IMR-90 (cell line): Measurements from ENCODE around the gene HSPA12A. TPM values are rescaled to one million over a fixed set of nuclear protein-coding genes. Genes with fewer than 3 reads are reported as not detected.

Source experiments
- ATAC-seq: fragments of 200-7000 bp; cut with Tn5 transposase; 2 replicates; pipeline ENCODE4 v1.9.1; 2020; ENCODE audit warnings: low read depth, mild to moderate bottlenecking, moderate library complexity
- BruUV-seq: library from RNA; stranded (reverse); fragments of 400-500 nt; replicated peaks from 2 replicates; lab custom pipeline; 2021; lab: Mats Ljungman, UMichigan
- CTCF ChIA-PET: fragments of 300-600 bp; formaldehyde crosslinking; extraction: SDS; loops from one replicate; lab custom pipeline; 2021; ENCODE audit warnings: antibody characterized with exemption; lab: Yijun Ruan, JAX
- POLR2A ChIA-PET: fragments of 300-600 bp; sonication (Branson Sonifier 250); formaldehyde crosslinking; loops from one replicate; lab custom pipeline; 2022; ENCODE audit warnings: antibody characterized with exemption; ENCODE audit not compliant: unreplicated experiment; lab: Charles Lee
- DNase-seq: peaks from one replicate; pipeline ENCODE4 v3.0.0; 2013
- H2AFZ ChIP-seq: replicated peaks from 2 replicates; pipeline ENCODE3; 2013; ENCODE audit warnings: low read length, mild to moderate bottlenecking; ENCODE audit not compliant: poor library complexity
- H2AK5ac ChIP-seq: 2 replicates; pipeline ENCODE4 v1.6.1; 2013; ENCODE audit warnings: low read depth, low read length, inconsistent platforms
- H2AK9ac ChIP-seq: replicated peaks from 2 replicates; pipeline ENCODE3; 2013; ENCODE audit warnings: mild to moderate bottlenecking, low read depth, low read length, moderate library complexity; ENCODE audit not compliant: poor library complexity
- H2BK120ac ChIP-seq: 2 replicates; pipeline ENCODE4 v1.6.1; 2013; ENCODE audit warnings: low read depth, low read length, inconsistent platforms
- H2BK15ac ChIP-seq: 3 replicates; pipeline ENCODE4 v1.6.1; 2013; ENCODE audit warnings: low read depth, low read length, inconsistent platforms
- H2BK20ac ChIP-seq: 2 replicates; pipeline ENCODE4 v1.6.1; 2013; ENCODE audit warnings: low read depth, mild to moderate bottlenecking, inconsistent platforms, low read length, moderate library complexity
- H2BK5ac ChIP-seq: 2 replicates; pipeline ENCODE4 v1.6.1; 2013; ENCODE audit warnings: mild to moderate bottlenecking, low read depth, low read length, inconsistent platforms; ENCODE audit not compliant: poor library complexity, severe bottlenecking
- H3K14ac ChIP-seq: replicated peaks from 2 replicates; pipeline ENCODE4 v1.6.1; 2013; ENCODE audit warnings: low read depth, low read length, inconsistent platforms
- H3K18ac ChIP-seq: 2 replicates; pipeline ENCODE4 v1.6.1; 2013; ENCODE audit warnings: low read depth, low read length, control low read depth
- H3K23ac ChIP-seq: 2 replicates; pipeline ENCODE4 v1.6.1; 2013; ENCODE audit warnings: low read depth, low read length, inconsistent platforms
- H3K27ac ChIP-seq: 2 replicates; pipeline ENCODE4 v1.5.1; 2013; ENCODE audit warnings: mild to moderate bottlenecking, control low read depth, low read length; ENCODE audit not compliant: insufficient read depth
- H3K27me3 ChIP-seq: 2 replicates; pipeline ENCODE4 v1.6.1; 2013; ENCODE audit warnings: low read length; ENCODE audit not compliant: control insufficient read depth, insufficient read depth
- H3K36me3 ChIP-seq: 2 replicates; pipeline ENCODE4 v1.6.1; 2013; ENCODE audit warnings: low read length, mixed read lengths; ENCODE audit not compliant: control insufficient read depth, insufficient read depth
- H3K4ac ChIP-seq: 2 replicates; pipeline ENCODE4 v1.6.1; 2013; ENCODE audit warnings: low read depth, low read length, inconsistent platforms
- H3K4me1 ChIP-seq: 2 replicates; pipeline ENCODE4 v1.6.1; 2013; ENCODE audit warnings: low read length, mixed read lengths; ENCODE audit not compliant: control insufficient read depth, insufficient read depth
- H3K4me2 ChIP-seq: 2 replicates; pipeline ENCODE4 v1.6.1; 2013; ENCODE audit warnings: low read depth, mild to moderate bottlenecking, control low read depth, low read length, moderate library complexity
- H3K4me3 ChIP-seq: 2 replicates; pipeline ENCODE4 v1.5.1; 2013; ENCODE audit warnings: low read depth, mild to moderate bottlenecking, control low read depth, low read length, moderate library complexity; ENCODE audit not compliant: insufficient read depth
- H3K56ac ChIP-seq: 2 replicates; pipeline ENCODE4 v1.6.1; 2013; ENCODE audit warnings: low read length, inconsistent platforms; ENCODE audit not compliant: insufficient read depth; ENCODE audit errors: extremely low read depth
- H3K79me1 ChIP-seq, 2 experiments: 2 replicates each; pipeline ENCODE4 v1.6.1; 2013; ENCODE audit warnings: low read length in 2 of 2, inconsistent platforms in 1 of 2, low read depth in 1 of 2
- H3K9ac ChIP-seq: 2 replicates; pipeline ENCODE4 v1.6.1; 2013; ENCODE audit warnings: low read depth, low read length, control low read depth
- H3K9me1 ChIP-seq: 2 replicates; pipeline ENCODE4 v1.6.1; 2013; ENCODE audit warnings: low read length, inconsistent platforms; ENCODE audit not compliant: insufficient read depth
- H3K9me3 ChIP-seq: 2 replicates; pipeline ENCODE4 v1.6.1; 2013; ENCODE audit warnings: low read length; ENCODE audit not compliant: control insufficient read depth, insufficient read depth
- H4K20me1 ChIP-seq: 2 replicates; pipeline ENCODE4 v1.6.1; 2013; ENCODE audit warnings: low read length, inconsistent platforms; ENCODE audit not compliant: insufficient read depth
- H4K5ac ChIP-seq: 2 replicates; pipeline ENCODE4 v1.6.1; 2013; ENCODE audit warnings: mild to moderate bottlenecking, low read depth, low read length, control low read depth
- H4K8ac ChIP-seq, 2 experiments: 2 replicates each; pipeline ENCODE4 v1.6.1; 2013; ENCODE audit warnings: low read depth in 2 of 2, low read length in 2 of 2, control low read depth in 1 of 2, inconsistent platforms in 1 of 2
- H4K91ac ChIP-seq: 2 replicates; pipeline ENCODE4 v1.6.1; 2013; ENCODE audit warnings: low read depth, low read length, inconsistent platforms; ENCODE audit not compliant: insufficient read depth
- CHD1 ChIP-seq: IDR thresholded peaks from 2 replicates; pipeline ENCODE4 v1.6.1; 2012; ENCODE audit warnings: low read depth, low read length, improper control_type of control experiment
- MAFK ChIP-seq: IDR thresholded peaks from 2 replicates; pipeline ENCODE4 v1.6.1; 2012; ENCODE audit warnings: low read depth, low read length, improper control_type of control experiment
- MAZ ChIP-seq: IDR thresholded peaks from 2 replicates; pipeline ENCODE4 v1.6.1; 2012; ENCODE audit warnings: low read depth, mild to moderate bottlenecking, low read length, improper control_type of control experiment, moderate library complexity, borderline replicate concordance
- RFX5 ChIP-seq: IDR thresholded peaks from 2 replicates; pipeline ENCODE4 v1.8.0; 2012; ENCODE audit warnings: low read depth, mild to moderate bottlenecking, low read length, moderate library complexity
- SMC3 ChIP-seq: fragments of 150-350 bp; IDR thresholded peaks from 2 replicates; pipeline ENCODE4 v1.6.1; 2016; ENCODE audit warnings: low read depth, mild to moderate bottlenecking, antibody characterized with exemption, low read length, moderate library complexity
- WGBS, 2 experiments: methylation state at CpG; one replicate each; pipeline versions ENCODE4 v1.1.5 to v1.1.7; 2013; ENCODE audit warnings: missing lambda C conversion rate in 2 of 2; ENCODE audit not compliant: insufficient read length in 1 of 2; ENCODE audit errors: extremely low coverage in 2 of 2; 5-methylcytosine and 5-hydroxymethylcytosine counted together
- dilution Hi-C: fragments of 300-500 bp; cut with HindIII; formaldehyde crosslinking; loops from one replicate; pipeline ENCODE4 v1.14.3; 2018; ENCODE audit warnings: low sequenced_read_pairs; ENCODE audit not compliant: unreplicated experiment
- in situ Hi-C: fragments of 300-500 bp; cut with MboI; formaldehyde crosslinking; loops from 3 replicates; pipeline ENCODE4 v1.14.3; 2019; ENCODE audit warnings: low sequenced_read_pairs, inconsistent platforms, mixed read lengths
- intact Hi-C: fragments of 100-400 bp; cut with micrococcal nuclease; formaldehyde crosslinking; loops from 2 replicates; pipeline ENCODE4 v1.10.0; 2022
- polyA plus RNA-seq, 3 experiments: library from polyadenylated mRNA; depleted of rRNA; stranded (reverse); fragments of >200 nt; gene quantifications; 2 replicates each; pipeline ENCODE4 v1.2.3, GENCODE V29; 2012; ENCODE audit warnings: low replicate concordance in 1 of 3
- total RNA-seq: library from RNA; depleted of rRNA; stranded (reverse); fragments of >200 nt; gene quantifications from 2 replicates; pipeline ENCODE4 v1.2.3, GENCODE V29; 2012

HSPA12A gene
- total and polyA plus RNA-seq, 2 of the 4 experiments (the other 2 are of a cell fraction): 16.1 to 16.7 TPM

DNA sequence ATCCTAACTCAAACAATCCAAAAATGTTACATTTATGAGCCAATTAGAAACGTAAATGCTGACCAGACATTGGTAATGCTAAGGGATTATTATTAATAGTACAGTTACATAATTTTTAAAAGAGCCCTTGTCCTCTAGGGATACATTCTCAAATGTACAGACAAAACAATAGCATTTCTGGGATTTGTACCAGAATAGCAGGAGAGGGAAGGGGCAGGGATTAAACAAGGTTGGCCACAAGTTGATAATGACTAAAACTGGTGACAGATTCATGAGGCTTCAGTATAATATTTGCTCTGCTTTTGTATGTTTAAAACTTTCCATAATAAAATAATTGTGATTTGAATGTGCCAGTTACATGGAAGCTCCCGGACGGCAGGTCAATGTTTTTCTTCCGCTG lies 27.0 kb downstream of the HSPA12A start:
- H2BK15ac ChIP-seq: no peak overlapping the region
- peaks cover 3% of the 10 kb centered on the region; the same call in 1 of the 2 replicates for H3K9me1 ChIP-seq
- no peak overlapping the region for H2AK9ac ChIP-seq
- H3K4me2 ChIP-seq: no peak overlapping the region
- dilution Hi-C loops: no loop called here
- no peak overlapping the region for H3K23ac ChIP-seq
- H4K91ac ChIP-seq: no peak overlapping the region
- no peaks in the 10 kb centered on the region for H3K9me3 ChIP-seq
- no peak overlapping the region for H3K27ac ChIP-seq
- H3K4me3 ChIP-seq: no peak overlapping the region
- H3K36me3 ChIP-seq: no peaks in the 10 kb centered on the region
- H3K79me1 ChIP-seq: peaks cover 28% of the 10 kb centered on the region in 2 experiments
- ChIA-PET POLR2A (interaction anchor here (0.6 kb wide), 1 partner anchor 27 kb away, joined by 14 read pairs; no protein-coding TSS in a partner anchor), CTCF (interaction anchor here (0.6 kb wide), 1 partner anchor 852 kb away, joined by 4 read pairs; no protein-coding TSS in a partner anchor)
- no peak overlapping the region for H4K5ac ChIP-seq
- H3K14ac ChIP-seq: no peak overlapping the region
- H3K4me1 ChIP-seq: peaks cover 9% of the 10 kb centered on the region
- H2AFZ ChIP-seq: no peak overlapping the region
- H3K27me3 ChIP-seq: no peaks in the 10 kb centered on the region
- no CpG with 5 or more reads among the region's 4 CpGs for WGBS, 2 experiments
- DNase-seq: no peak
- no peak for TF ChIP-seq CHD1
- no peak for TF ChIP-seq RFX5
- no peak for TF ChIP-seq SMC3
- TF ChIP-seq MAFK: no peak
- TF ChIP-seq MAZ: no peak
- no peak overlapping the region for H3K4ac ChIP-seq
- no peak overlapping the region for H2BK20ac ChIP-seq
- no peak overlapping the region for H4K8ac ChIP-seq
- H3K56ac ChIP-seq: no peak overlapping the region
- intact Hi-C loops: no loop called here
- in situ Hi-C loops: no loop called here
- H2BK5ac ChIP-seq: no peak overlapping the region
- no peak for ATAC-seq
- H2AK5ac ChIP-seq: no peak overlapping the region
- no TSS peak for BruUV-seq
- H3K18ac ChIP-seq: no peak overlapping the region
- peaks cover 4% of the 10 kb centered on the region; the same call in 1 of the 2 replicates for H4K20me1 ChIP-seq
- no peak overlapping the region for H3K9ac ChIP-seq
- H2BK120ac ChIP-seq: no peak overlapping the region
